Hepatocyte (in vitro differentiated cells): Measurements from ENCODE around the gene PRSS22. TPM values are rescaled to one million over a fixed set of nuclear protein-coding genes. Genes with fewer than 3 reads are reported as not detected.

Experiments
- DNase-seq: peaks from one replicate; pipeline ENCODE4 v3.0.0-alpha.2; 2016; ENCODE audit warnings: low spot score
- H2AFZ ChIP-seq: fragments of 200-600 bp; sonication (generic); 2 replicates; pipeline ENCODE4 v1.6.0; 2016; ENCODE audit warnings: antibody characterized with exemption, mild to moderate bottlenecking
- H3K27ac ChIP-seq: fragments of 200-600 bp; sonication (generic); 2 replicates; pipeline ENCODE4 v1.5.1; 2016; ENCODE audit warnings: mild to moderate bottlenecking
- H3K27me3 ChIP-seq: fragments of 200-600 bp; sonication (generic); 2 replicates; pipeline ENCODE4 v1.6.1; 2016
- H3K36me3 ChIP-seq: fragments of 200-600 bp; sonication (generic); replicated peaks from 2 replicates; pipeline ENCODE4 v1.5.1; 2016; ENCODE audit warnings: low read depth; ENCODE audit not compliant: insufficient read depth
- H3K4me1 ChIP-seq: fragments of 200-600 bp; sonication (generic); 2 replicates; pipeline ENCODE4 v1.5.1; 2016; ENCODE audit warnings: mild to moderate bottlenecking, moderate library complexity; ENCODE audit not compliant: insufficient read depth
- H3K4me2 ChIP-seq: fragments of 200-600 bp; sonication (generic); 2 replicates; pipeline ENCODE4 v1.6.0; 2016
- H3K4me3 ChIP-seq: fragments of 200-600 bp; sonication (generic); 2 replicates; pipeline ENCODE4 v1.5.1; 2016; ENCODE audit warnings: mild to moderate bottlenecking
- H3K79me2 ChIP-seq: fragments of 200-600 bp; sonication (generic); 2 replicates; pipeline ENCODE4 v1.6.0; 2017; ENCODE audit warnings: mild to moderate bottlenecking
- H3K9me2 ChIP-seq: fragments of 200-600 bp; sonication (generic); replicated peaks from 2 replicates; pipeline ENCODE4 v1.6.0; 2017; ENCODE audit warnings: mild to moderate bottlenecking; ENCODE audit not compliant: insufficient read depth
- H3K9me3 ChIP-seq: fragments of 200-600 bp; sonication (generic); 2 replicates; pipeline ENCODE4 v1.5.1; 2016; ENCODE audit warnings: low read depth, mild to moderate bottlenecking
- H4K20me1 ChIP-seq: fragments of 200-600 bp; sonication (generic); 2 replicates; pipeline ENCODE4 v1.6.0; 2016; ENCODE audit warnings: mild to moderate bottlenecking; ENCODE audit not compliant: insufficient read depth, poor library complexity, severe bottlenecking
- CTCF ChIP-seq: fragments of 200-600 bp; sonication (generic); IDR thresholded peaks from 2 replicates; pipeline ENCODE4 v1.5.1; 2016; ENCODE audit warnings: antibody characterized with exemption, mild to moderate bottlenecking; ENCODE audit not compliant: poor library complexity
- EZH2 ChIP-seq: fragments of 200-600 bp; sonication (generic); IDR thresholded peaks from 2 replicates; pipeline ENCODE4 v1.6.1; 2016; ENCODE audit warnings: antibody characterized with exemption, mild to moderate bottlenecking, borderline replicate concordance
- EZH2phosphoT487 ChIP-seq: fragments of 200-600 bp; sonication (generic); IDR thresholded peaks from one replicate; pipeline ENCODE4 v1.6.1; 2018; ENCODE audit warnings: antibody characterized with exemption, mild to moderate bottlenecking, low read depth, moderate library complexity; ENCODE audit not compliant: unreplicated experiment, severe bottlenecking
- WGBS: methylation state at CpG from one replicate; pipeline ENCODE4 v1.1.6; 2016; ENCODE audit warnings: low lambda C conversion rate; ENCODE audit errors: missing lambda C conversion rate; 5-methylcytosine and 5-hydroxymethylcytosine counted together
- polyA plus RNA-seq: library from polyadenylated mRNA; unstranded; fragments of >200 nt; fragmentation: Nextera tagmentation; extraction: Ambion mirVana; gene quantifications from 2 replicates; pipeline ENCODE4 v1.2.1, GENCODE V29; 2016
- total RNA-seq: library from RNA; depleted of rRNA; stranded (reverse); fragments of >200 nt; gene quantifications from 2 replicates; pipeline ENCODE4 v1.2.3, GENCODE V29; 2014

The PRSS22 gene
- total and polyA plus RNA-seq, 2 experiments from 2014 or later, result 60.2 to 66.3 TPM

DNA sequence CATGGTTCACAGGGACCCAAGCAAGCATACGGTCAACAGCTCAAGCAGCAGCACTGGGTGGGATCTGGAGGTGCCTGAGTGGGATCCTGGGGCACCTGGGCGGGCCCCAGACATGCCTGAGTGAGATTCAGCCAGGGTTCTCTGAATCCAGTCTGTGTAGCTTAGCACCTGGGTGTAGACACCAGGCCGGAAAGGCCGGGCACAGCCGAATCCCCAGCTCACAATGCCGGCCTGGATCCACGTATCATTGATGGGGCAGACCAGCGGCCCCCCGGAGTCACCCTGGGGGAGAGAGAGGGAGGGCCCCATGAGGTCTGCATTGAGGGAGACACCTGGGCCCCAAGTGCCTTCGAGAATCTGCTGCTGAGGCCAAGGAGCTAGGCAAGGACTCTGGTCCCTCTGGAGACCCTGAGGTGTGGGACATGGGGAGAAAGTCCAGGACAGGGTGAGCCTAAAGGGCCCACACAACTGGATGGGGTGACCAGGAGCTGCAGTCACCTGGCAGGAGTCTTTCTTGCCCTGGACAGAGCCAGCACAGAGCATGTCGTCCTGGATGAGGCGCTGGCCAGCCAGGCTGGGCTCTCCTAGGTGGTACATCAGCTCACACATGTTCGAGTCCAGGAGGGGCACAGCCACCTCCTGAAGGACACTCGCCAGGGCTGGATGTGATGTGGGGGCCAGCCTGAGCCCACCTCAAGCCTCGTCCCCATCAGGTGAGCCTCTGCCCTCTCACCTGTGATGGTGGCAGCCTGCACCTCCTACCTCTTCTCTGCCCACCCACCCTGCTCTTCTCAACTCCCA, 18.1 kb downstream of the PRSS22 start:
- H3K4me3 ChIP-seq, result no peak overlapping the region
- H3K79me2 ChIP-seq, result no peaks in the 10 kb centered on the region
- no peaks in the 10 kb centered on the region for H4K20me1 ChIP-seq
- WGBS, result 89% methylated on average over 15 of the region's 15 CpGs
- no peak overlapping the region for H3K4me2 ChIP-seq
- no peaks in the 10 kb centered on the region for H3K36me3 ChIP-seq
- no peaks in the 10 kb centered on the region for H3K27me3 ChIP-seq
- no peak for TF ChIP-seq EZH2
- no peak for TF ChIP-seq CTCF
- TF ChIP-seq EZH2phosphoT487, result no peak
- no peak overlapping the region for H2AFZ ChIP-seq
- no peaks in the 10 kb centered on the region for H3K9me3 ChIP-seq
- peaks cover 5% of the 10 kb centered on the region for H3K4me1 ChIP-seq
- H3K27ac ChIP-seq, result no peak overlapping the region
- DNase-seq, result no peak
- no peaks in the 10 kb centered on the region for H3K9me2 ChIP-seq

DNA sequence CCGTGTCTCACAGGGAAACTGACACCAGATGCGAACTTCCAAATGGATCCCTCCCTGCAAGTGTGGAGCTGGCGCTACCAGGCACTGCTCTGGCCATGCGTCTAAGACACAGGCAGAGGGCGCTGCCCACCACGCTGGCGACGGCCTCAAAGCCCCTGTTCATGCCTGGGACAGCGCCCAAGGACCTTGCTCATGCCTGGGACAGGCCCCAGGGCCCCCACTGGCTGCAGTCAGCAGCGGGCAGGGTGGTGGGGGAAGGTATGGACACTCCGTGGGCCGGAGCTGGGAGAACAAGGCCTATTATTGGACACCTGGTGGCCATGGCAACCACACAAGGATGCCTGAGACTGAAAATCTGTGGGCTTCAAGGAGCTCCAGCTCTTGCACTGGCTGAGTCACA, 19.0 kb downstream of the PRSS22 start:
- peak; percentile 90 for DNase-seq
- Histone ChIP-seq H2AFZ (no peak overlapping the region), H3K27me3 (no peaks in the 10 kb centered on the region), H3K4me3 (no peak overlapping the region), H3K4me1 (peaks cover 5% of the 10 kb centered on the region), H3K9me3 (no peaks in the 10 kb centered on the region), H3K79me2 (no peaks in the 10 kb centered on the region), H3K36me3 (no peaks in the 10 kb centered on the region), H3K4me2 (no peak overlapping the region), H3K27ac (no peak overlapping the region), H3K9me2 (no peaks in the 10 kb centered on the region), H4K20me1 (no peaks in the 10 kb centered on the region)
- WGBS, result 9% methylated on average over 12 of the region's 12 CpGs
- TF ChIP-seq CTCF (peak; percentile 80), EZH2phosphoT487 (no peak)

DNA sequence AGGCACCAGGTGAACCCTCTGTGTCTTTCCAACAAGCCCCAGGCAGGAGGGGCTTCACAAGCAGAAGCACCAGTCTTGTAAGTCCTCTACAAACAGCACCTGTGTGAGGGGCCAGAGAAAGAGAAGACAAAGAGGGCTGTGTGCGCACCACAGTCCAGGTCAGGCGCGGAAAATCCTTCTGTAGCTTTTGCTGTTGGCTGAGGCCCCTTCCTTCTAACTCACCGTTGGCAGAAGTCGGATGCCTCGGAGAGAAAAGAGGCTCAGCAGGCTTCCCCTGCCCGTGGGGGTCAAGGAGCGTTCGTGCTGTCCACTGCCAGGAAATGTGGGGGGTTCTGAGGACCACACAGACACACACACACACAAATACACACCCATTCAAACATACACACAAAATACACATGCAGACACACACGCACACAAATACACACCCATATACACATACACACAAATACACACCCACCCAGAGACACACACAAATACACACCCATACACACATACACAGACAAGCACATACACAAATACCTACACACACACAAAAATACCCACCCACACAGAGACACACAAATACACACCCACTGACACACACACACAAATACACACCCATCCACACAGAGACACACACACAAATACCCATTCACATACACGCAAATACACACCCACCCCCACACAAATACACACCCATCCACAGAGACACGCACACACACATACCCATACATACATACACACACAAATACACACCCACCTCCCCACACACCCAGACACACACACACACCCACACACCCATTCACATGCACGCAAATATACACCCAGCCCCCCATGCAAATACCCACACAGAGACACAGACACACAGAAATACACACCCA, 21.1 kb downstream of the PRSS22 start:
- no peak for DNase-seq
- WGBS, result 79% methylated on average over 13 of the region's 13 CpGs
- H3K79me2 ChIP-seq, result no peaks in the 10 kb centered on the region
- H3K4me3 ChIP-seq, result no peak overlapping the region
- H3K4me2 ChIP-seq, result no peak overlapping the region
- H2AFZ ChIP-seq, result no peak overlapping the region
- H3K9me2 ChIP-seq, result no peaks in the 10 kb centered on the region
- H3K4me1 ChIP-seq, result peaks cover 5% of the 10 kb centered on the region
- H3K27ac ChIP-seq, result peak overlapping the region; percentile 76
- H3K36me3 ChIP-seq, result no peaks in the 10 kb centered on the region
- H4K20me1 ChIP-seq, result no peaks in the 10 kb centered on the region
- TF ChIP-seq CTCF, result no peak
- no peak for TF ChIP-seq EZH2
- no peak for TF ChIP-seq EZH2phosphoT487
- H3K9me3 ChIP-seq, result no peaks in the 10 kb centered on the region
- H3K27me3 ChIP-seq, result no peaks in the 10 kb centered on the region
